Stimulated activated CD4-positive, alpha-beta T cell treated with anti-CD3 and anti-CD28 coated beads, Interleukin-2, amount 100 ng/mL, for 4 hours (primary cell): ENCODE measurements around the gene CACNA1E.

Experiments
- DNase-seq: peaks from one replicate; pipeline ENCODE4 v3.0.0-alpha.2; 2020; ENCODE audit warnings: low read depth

The CACNA1E gene

DNA sequence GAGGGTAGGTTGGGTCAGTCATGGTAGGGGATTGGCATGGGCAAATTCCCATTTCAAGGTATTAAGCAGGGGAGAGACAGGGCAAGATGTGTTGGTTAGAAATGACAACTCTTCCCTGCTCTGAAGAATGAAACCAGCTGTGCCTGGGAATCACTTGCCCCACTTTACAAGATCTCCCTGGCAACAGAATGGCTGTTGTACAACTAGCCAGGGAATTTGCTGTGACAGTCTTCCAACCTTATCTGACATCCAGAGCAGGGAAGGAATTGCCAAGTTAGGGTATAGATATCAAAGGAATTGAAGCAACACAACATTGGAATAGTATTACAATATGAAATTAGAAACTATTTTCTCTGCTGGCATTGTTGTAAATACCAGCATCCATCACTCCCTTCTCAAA is 154.7 kb downstream of the CACNA1E start:
- no peak for DNase-seq

DNA sequence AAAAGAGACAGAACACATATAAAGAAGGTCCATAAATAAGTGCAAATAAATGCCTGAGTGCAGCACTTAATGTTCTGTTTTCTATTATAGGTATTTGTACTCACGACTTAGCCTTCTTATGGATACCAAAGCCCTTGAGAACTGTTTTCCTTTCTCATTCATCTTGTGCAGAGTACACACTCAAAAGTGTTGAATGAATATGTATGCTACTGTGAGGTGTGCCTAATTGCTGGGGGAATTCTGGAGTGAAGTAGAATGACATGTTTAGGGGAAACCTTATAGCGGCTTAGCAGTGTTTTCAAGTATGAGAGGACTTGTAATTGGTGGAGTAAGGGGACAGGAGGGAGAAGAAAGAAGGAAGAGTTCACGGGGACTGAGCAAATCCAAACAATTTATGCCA is 157.6 kb downstream of the CACNA1E start:
- DNase-seq: no peak

GRCh38 chr1:181643631-181644030 is 160.3 kb downstream of the CACNA1E start:
- DNase-seq: no peak

DNA sequence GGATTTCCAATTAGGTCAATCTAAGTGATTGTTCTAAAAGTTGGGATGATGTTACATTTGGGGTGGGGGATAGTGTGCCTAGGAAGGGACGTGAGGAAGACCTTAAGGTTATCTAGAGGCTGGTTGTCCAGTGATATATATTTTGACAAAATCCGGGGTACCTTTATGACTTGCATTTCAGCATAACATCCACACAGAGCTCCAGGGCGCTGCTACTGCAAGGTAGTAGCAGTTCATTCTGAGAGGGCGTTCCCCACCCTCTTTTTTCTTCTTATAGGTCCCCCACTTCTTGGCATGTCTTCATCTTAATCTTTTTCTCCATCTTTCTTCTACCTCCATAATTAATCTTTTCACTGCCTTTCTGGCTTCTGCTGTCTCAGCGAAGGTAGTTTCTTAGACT is 161.9 kb downstream of the CACNA1E start:
- no peak for DNase-seq

DNA sequence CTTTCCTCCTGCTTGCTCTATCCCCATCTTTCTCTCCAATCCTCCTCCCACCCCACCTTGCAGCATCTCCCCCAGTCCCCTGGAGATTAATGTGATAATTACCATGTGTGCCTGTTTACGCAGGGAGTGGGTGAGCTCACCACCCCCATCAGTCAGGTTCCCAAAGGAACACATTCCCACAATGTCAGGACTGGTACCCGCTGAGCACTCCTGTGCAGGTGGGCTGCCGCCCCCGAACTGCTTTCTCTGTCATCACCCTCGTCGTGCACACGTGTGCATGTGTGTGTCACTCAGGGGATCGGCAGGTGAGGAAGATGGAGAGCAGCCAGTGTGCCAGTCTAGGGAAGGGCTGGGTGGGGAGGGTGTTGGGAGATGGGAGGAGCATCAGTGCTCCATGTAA is 163.4 kb downstream of the CACNA1E start:
- no peak for DNase-seq

- no peak for DNase-seq
These were observed 164.2 kb downstream of the CACNA1E start for GRCh38 chr1:181647314-181648035.

DNA sequence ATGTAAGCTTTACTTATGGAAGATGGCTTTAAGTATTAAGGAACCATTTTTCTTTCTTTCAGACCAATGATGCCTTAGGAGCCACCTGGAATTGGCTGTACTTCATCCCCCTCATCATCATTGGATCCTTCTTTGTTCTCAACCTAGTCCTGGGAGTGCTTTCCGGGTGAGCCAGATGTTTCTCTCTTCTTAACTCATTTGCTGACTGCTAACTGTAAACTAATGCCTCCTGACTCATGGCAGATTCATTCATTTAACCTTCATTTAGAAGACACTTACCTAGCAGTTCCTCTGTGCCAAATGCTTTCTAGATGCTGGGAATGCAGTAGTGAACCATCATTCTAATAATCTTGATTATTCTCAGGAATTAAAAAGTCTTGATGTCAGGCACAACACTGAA is 168.0 kb downstream of the CACNA1E start:
- DNase-seq: no peak

DNA sequence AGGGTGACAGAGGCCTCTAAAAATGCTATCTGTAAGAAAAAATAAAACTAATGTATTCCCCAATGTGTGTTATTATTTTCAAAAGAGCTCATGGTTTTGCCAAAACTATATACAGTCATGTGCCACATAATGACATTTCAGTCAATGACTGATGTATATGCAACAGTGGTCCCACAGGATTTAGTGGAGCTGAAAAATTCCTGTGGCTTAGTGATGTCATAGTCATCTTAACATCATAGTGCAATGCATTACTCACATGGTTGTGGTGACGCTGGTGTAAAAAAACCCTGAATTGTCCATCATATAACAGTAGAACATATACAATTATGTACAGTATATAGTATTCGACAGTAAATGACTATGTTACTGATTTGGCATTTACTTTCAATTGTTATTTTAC is 172.4 kb downstream of the CACNA1E start:
- DNase-seq: no peak

- DNase-seq: no peak
These were observed 173.2 kb downstream of the CACNA1E start for GRCh38 chr1:181656491-181656890.

- no peak for DNase-seq
These were observed 175.3 kb downstream of the CACNA1E start for GRCh38 chr1:181658581-181658980.

DNA sequence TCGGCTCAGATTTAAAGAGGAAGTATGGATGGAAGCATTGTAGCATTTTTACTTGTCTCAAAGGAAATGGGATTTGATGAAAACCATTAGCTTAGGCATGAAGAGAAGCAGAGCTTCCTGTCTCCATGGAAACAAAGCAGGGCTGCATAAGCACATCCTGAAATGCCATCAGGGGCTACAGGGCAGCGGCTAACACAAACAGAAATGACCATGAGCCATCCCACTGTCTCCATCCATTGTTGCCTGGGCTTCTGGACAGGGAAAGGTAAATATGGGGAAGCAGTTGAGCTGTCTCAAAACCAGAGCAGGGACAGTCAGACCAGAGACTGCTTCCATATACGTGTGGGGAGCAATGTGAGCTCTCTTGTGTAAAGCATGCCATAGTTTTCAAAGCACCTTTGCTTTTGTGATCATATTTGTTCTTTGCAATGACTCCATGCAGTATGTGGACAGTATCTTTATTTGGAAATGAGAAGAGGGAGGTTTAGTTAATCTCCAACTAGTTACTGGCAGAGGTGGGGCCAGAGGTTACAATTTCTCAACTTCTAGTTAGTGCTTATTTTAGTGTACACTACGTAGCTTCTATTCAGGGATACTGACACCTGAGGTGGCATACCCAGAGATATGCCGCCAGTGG is 176.1 kb downstream of the CACNA1E start:
- no peak for DNase-seq

DNA sequence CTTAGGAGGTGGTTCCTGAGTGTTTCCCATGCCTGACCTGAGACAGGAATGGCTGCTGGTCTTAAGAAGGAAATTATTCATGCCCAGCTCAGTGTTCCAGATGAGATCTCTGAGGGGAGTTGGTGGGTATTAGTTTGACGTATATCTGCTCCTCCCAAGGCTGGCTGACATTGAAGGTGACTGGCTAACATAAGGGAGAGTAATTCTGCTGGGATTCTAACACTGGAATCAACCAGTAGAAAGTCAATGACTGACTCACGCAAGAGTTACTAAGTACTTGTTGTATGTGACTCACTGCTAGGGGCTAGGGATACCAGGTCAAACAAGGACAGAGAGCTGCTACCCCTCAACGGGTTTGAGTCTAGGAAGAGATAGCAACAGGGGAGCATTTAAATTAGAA is 177.3 kb downstream of the CACNA1E start:
- DNase-seq: no peak

DNA sequence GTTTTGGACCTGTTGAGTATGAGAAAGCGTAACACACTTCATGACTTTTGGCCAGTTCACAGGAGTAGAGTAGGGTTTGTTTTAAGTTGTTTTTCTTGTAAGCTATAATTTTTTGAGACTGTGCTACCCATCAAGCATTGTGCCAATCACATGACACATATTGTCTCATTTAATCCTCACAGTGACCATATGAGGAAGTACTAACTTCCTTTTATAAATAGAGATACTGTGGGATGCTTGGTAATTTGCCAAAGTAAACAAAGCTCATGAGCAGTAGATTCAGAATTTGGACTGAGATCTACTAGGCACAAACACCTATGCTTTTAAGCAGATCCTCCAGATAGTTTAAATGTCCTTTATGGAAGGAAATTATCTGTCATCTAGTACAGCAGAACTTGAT is 178.3 kb downstream of the CACNA1E start:
- no peak for DNase-seq

DNA sequence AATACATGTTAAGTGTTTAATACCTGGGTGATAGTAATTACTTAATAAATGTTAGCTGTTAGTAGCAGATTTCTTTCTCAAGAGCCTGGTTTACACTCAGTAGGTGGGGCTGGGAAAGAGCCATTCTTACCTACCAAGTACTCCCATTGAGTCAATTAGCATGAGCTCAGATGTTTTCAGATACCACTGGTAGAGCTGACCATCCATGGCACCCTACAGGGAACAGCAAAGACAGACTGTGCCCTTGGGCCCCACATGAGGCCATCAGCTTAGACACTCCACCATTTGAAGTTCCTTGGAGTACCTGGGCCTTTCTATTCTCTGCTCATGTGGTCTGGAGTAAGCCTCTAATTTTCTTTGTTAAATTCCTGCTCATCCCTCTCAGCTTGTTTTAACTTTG is 179.3 kb downstream of the CACNA1E start:
- no peak for DNase-seq

GRCh38 chr1:181664543-181664942 is 181.2 kb downstream of the CACNA1E start:
- no peak for DNase-seq

DNA sequence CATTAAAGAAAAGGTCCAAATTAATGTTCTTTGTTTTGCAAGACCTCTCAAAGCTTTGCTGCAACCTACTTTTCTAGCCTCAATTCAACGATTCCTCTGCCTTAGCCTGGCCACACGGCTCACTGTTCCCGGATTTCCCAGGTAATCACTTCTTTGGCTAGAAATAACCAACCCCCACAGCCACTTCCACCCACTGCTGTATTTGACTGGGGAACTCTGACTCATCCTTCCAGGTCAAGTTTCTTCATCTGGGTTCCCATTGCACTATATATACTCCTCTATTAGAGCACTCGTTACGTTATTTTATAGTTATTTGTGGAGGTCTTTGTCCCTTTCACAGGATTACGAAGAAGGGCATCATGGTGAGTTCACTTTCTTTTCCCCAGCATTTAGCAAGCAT is 185.9 kb downstream of the CACNA1E start:
- DNase-seq: no peak

GRCh38 chr1:181674617-181675016 is 191.3 kb downstream of the CACNA1E start:
- DNase-seq: no peak

DNA sequence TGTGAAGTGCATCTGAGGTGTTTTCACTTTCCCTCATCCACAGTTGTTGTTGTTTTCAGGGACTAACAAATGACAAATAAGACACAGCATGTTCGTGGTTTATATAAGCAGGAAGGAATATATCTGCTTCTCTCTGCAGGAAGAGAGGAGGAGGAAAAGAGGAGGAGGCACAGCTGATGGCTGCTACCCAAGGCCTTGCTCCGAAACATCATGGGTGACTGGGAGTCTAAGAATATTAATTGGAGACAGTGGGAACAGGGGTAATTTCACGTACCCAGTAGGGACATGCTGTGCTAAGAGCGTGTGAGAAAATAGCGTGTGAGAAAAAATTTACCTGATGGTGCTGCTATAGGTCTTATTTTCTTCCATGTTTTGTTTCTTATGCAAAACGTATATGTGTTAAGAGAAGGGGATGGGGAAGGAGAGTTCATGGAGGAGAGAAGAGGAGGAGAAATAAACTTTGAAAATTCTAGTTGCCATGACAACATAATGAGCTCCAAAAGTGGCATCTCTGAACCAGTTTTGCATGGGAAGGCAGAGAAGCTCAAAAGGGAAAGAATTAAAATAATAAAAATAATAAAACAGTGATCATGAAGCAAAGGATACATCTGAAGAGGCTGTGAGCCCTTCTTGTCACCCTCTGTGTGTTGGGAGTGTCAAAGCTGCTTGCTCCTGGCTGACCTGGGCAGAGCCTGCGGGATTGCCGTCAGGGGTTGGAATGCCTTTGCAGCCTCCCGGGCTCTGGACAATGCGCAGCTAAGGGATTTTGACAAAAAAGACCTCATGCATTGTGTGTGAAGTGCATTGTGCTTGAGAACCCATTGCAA is 192.0 kb downstream of the CACNA1E start:
- no peak for DNase-seq

DNA sequence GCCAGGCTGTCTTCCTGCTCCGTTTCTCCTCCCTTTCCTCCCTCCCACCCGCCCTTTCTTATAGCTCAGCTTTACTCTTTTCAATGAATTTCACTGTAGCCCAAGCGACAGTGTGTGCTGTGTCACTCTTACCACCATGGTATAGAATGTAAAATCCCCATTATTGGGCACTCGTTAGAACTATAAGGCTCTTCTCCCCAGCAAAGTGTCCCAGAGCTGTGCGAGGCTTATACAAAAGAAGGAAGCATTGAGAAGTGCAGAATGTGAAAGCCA is 192.5 kb downstream of the CACNA1E start:
- no peak for DNase-seq

DNA sequence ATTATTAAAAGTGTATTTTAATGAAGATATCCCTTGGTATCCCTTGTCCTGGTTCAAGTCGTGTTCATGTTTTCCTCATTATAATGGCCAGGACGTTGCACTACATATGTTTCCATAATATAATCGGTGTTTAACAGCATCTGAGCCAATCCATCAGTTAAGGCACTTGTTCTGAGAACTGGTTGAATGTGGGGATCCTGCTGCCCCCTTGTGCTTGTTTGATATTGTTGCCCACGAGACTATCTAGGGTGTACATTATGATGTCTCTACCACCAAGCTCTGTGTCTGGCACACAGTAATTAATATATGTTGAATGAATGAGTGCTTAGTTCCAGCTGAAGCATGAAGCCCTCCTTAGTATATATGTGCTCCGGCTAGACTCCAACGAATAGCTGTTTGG is 193.0 kb downstream of the CACNA1E start:
- no peak for DNase-seq

DNA sequence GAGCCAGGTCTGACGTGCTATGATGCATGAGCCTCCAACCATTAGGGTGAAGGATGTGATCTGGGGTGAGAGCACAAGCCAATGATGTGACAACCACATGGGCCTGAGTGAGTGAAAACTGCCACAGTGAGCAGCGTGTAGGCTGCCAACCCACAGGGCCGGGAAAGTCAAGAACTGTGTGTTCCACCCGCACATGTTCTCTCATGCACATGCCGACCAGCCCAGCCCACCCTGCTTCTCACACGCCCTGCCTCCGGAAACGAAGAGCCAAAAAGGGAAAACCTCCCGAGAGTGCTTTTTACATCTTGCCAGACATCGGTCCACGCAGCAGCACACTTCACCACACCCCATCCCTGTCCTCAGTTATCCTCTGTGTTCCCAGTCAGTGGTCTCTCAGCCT is 197.0 kb downstream of the CACNA1E start:
- no peak for DNase-seq

- DNase-seq: no peak
These were observed 197.6 kb downstream of the CACNA1E start for GRCh38 chr1:181680871-181681270.

DNA sequence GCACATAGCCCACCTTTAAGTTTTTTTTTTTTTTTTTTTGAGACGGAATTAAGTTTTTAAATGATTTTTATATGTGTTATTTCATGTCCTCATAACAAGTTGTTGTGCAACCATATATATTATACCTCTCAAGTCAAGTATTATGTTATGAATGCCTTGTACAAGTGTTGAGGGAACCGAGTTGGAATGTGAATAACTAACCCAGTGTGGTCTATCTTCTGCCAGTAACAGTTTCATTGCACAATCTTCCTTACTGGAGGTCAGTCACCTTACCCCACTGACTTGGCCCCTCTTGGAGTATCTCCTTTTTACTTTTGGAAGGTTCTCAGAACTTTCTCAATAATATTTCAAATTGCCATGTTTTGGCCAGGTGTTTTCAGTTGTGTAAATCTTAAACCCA is 201.9 kb downstream of the CACNA1E start:
- DNase-seq: no peak
